HG02981 (cell line): ENCODE data around the gene TMPRSS3.

Experiments
- ATAC-seq: cut with Tn5 transposase; IDR thresholded peaks from one replicate; pipeline ENCODE4 v1.9.1; 2021; ENCODE audit warnings: mild to moderate bottlenecking, moderate library complexity; ENCODE audit not compliant: unreplicated experiment

TMPRSS3 gene

GRCh38 chr21:42429021-42429420, 33.2 kb upstream of the TMPRSS3 start:
- no peak for ATAC-seq

- no peak for ATAC-seq
These were observed 32.1 kb upstream of the TMPRSS3 start for GRCh38 chr21:42427809-42428419.

GRCh38 chr21:42426876-42427480, 31.1 kb upstream of the TMPRSS3 start:
- no peak for ATAC-seq

GRCh38 chr21:42426424-42426823, 30.6 kb upstream of the TMPRSS3 start:
- ATAC-seq: no peak

- ATAC-seq: peak; percentile 22
These were observed 29.7 kb upstream of the TMPRSS3 start for GRCh38 chr21:42425591-42425990.

GRCh38 chr21:42424914-42425541, 29.2 kb upstream of the TMPRSS3 start:
- peak; percentile 37 for ATAC-seq

GRCh38 chr21:42423685-42424084, 27.8 kb upstream of the TMPRSS3 start:
- no peak for ATAC-seq

- peak; percentile 58 for ATAC-seq
These were observed 27.4 kb upstream of the TMPRSS3 start for GRCh38 chr21:42423197-42423675.

- no peak for ATAC-seq
These were observed 25.4 kb upstream of the TMPRSS3 start for GRCh38 chr21:42421018-42421793.

- no peak for ATAC-seq
These were observed 24.0 kb upstream of the TMPRSS3 start for GRCh38 chr21:42419845-42420244.

- ATAC-seq: no peak
These were observed 23.0 kb upstream of the TMPRSS3 start for GRCh38 chr21:42418886-42419285.

GRCh38 chr21:42417533-42417932, 21.7 kb upstream of the TMPRSS3 start:
- ATAC-seq: no peak

GRCh38 chr21:42414928-42415769, 19.3 kb upstream of the TMPRSS3 start:
- ATAC-seq: peak; percentile 60

GRCh38 chr21:42414553-42414927, 18.7 kb upstream of the TMPRSS3 start:
- ATAC-seq: no peak

- ATAC-seq: no peak
These were observed 18.2 kb upstream of the TMPRSS3 start for GRCh38 chr21:42414066-42414465.

- ATAC-seq: no peak
These were observed 17.6 kb upstream of the TMPRSS3 start for GRCh38 chr21:42413500-42413899.

- ATAC-seq: no peak
These were observed 17.2 kb upstream of the TMPRSS3 start for GRCh38 chr21:42413093-42413492.

GRCh38 chr21:42412636-42412933, 16.7 kb upstream of the TMPRSS3 start:
- no peak for ATAC-seq

GRCh38 chr21:42411891-42412635, 16.2 kb upstream of the TMPRSS3 start:
- no peak for ATAC-seq

- no peak for ATAC-seq
These were observed 15.5 kb upstream of the TMPRSS3 start for GRCh38 chr21:42411197-42411869.
